Measurements from ENCODE around the gene CREB3L4. TPM values are rescaled to one million over a fixed set of nuclear protein-coding genes. Genes with fewer than 3 reads are reported as not detected.

CREB3L4 gene
- total RNA-seq, 1 experiment from 2014 or later = 9.0 TPM

DNA sequence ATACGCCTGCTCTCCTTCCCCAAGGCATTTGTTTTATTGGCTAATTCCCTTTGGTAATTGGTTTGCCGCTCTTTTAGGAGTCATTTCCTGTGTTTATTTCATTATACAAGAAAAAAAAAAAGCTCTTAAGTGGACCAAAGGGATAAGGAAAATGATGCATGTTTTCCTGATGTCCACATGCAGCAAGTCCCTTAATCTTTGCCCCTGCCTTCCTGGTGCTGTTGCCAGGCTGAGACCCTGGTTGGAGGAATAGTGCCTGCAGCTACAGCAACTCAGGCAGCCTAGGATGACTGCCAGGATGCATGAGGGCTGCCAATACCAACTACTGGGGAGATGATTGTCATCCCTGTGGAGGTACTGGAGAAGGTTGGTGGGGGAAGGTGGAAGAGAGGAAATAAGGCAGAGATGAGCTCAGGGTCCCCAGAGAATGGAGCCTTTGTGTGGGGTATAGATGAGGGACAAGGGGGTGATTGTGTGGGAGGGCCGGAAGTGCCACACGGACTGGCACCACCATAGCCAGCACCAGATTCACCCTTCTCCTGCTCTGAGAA lies 38.8 kb upstream of the CREB3L4 start:
- intact Hi-C loops (cut with micrococcal nuclease; ENCODE audit: unreplicated experiment) = no loop called here
- Histone ChIP-seq H3K27me3 (replicated peaks; ENCODE audit: control insufficient read depth, insufficient read depth, low read length) (no peaks in the 10 kb centered on the region), H3K36me3 (ENCODE audit: control insufficient read depth, insufficient read depth, low read length) (no peaks in the 10 kb centered on the region; the same call in none of the 2 replicates), H3K4me1 (peaks cover 4% of the 10 kb centered on the region), H3K9me3 (no peaks in the 10 kb centered on the region), H3K4me3 (ENCODE audit: low read depth, low read length) (no peak overlapping the region)
- Mint-ChIP-seq H3K27me3 (ENCODE audit: insufficient read depth, unreplicated experiment) (no peaks in the 10 kb centered on the region), H3K4me3 (ENCODE audit: unreplicated experiment) (no peak overlapping the region), H3K9me3 (ENCODE audit: unreplicated experiment) (no peaks in the 10 kb centered on the region), H3K36me3 (ENCODE audit: insufficient read depth, unreplicated experiment) (peaks cover 9% of the 10 kb centered on the region), H3K4me1 (ENCODE audit: low read depth, unreplicated experiment) (no peaks in the 10 kb centered on the region), H3K27ac (ENCODE audit: unreplicated experiment) (peak overlapping the region; percentile 10)
- ChIA-PET POLR2A (no interaction called here), CTCF (interaction anchor here (0.5 kb wide), 1 partner anchor 120 kb away, joined by 8 read pairs; no protein-coding TSS in a partner anchor)
- peak in 1 of 2 experiments; percentile 10 for DNase-seq
- BruUV-seq (replicated peaks) = no TSS peak
- TF ChIP-seq, protein P1, sequence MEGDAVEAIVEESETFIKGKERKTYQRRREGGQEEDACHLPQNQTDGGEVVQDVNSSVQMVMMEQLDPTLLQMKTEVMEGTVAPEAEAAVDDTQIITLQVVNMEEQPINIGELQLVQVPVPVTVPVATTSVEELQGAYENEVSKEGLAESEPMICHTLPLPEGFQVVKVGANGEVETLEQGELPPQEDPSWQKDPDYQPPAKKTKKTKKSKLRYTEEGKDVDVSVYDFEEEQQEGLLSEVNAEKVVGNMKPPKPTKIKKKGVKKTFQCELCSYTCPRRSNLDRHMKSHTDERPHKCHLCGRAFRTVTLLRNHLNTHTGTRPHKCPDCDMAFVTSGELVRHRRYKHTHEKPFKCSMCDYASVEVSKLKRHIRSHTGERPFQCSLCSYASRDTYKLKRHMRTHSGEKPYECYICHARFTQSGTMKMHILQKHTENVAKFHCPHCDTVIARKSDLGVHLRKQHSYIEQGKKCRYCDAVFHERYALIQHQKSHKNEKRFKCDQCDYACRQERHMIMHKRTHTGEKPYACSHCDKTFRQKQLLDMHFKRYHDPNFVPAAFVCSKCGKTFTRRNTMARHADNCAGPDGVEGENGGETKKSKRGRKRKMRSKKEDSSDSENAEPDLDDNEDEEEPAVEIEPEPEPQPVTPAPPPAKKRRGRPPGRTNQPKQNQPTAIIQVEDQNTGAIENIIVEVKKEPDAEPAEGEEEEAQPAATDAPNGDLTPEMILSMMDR (IDR thresholded peaks at IDR 0.05; ENCODE audit: insufficient read depth in 1 of 2, low read depth in 1 of 2, low read length in 1 of 2, severe bottlenecking in 1 of 2, unreplicated experiment in 1 of 2) = no peak

DNA sequence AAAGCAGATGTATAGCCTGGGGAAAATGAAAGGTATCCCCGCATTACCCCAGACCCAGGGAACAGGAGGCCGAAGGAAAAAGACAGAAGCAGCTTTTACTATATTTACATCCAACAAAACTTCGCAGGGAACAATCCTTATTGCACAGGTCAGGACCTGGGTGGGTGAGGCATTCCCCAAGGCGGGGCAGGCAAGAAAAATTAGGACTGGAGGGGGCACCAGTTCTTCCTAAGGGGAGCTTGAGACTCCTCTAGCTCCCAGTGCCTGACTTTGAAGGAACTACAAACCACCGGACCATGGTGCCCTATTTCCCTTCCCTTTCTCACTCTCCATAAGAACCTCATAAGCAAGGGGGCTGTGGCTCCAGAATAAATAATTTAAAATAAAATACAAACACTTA lies 38.3 kb upstream of the CREB3L4 start:
- ChIA-PET POLR2A (no interaction called here), CTCF (no interaction called here)
- no peaks in the 10 kb centered on the region for H3K9me3 ChIP-seq
- Mint-ChIP-seq H3K27ac (ENCODE audit: unreplicated experiment) (peak overlapping the region; percentile 10), H3K4me3 (ENCODE audit: unreplicated experiment) (no peak overlapping the region), H3K9me3 (ENCODE audit: unreplicated experiment) (no peaks in the 10 kb centered on the region), H3K4me1 (ENCODE audit: low read depth, unreplicated experiment) (no peaks in the 10 kb centered on the region), H3K36me3 (ENCODE audit: insufficient read depth, unreplicated experiment) (peaks cover 14% of the 10 kb centered on the region), H3K27me3 (ENCODE audit: insufficient read depth, unreplicated experiment) (no peaks in the 10 kb centered on the region)
- H3K4me3 ChIP-seq (ENCODE audit: low read depth, low read length) = no peak overlapping the region
- no TSS peak for BruUV-seq (replicated peaks)
- H3K4me1 ChIP-seq = no peaks in the 10 kb centered on the region
- H3K36me3 ChIP-seq (ENCODE audit: control insufficient read depth, insufficient read depth, low read length) = no peaks in the 10 kb centered on the region; the same call in none of the 2 replicates
- peak in 1 of 2 experiments; percentile 0 for DNase-seq
- TF ChIP-seq, protein P1 (IDR thresholded peaks at IDR 0.05; ENCODE audit: insufficient read depth in 1 of 2, low read depth in 1 of 2, low read length in 1 of 2, severe bottlenecking in 1 of 2, unreplicated experiment in 1 of 2) = no peak
- intact Hi-C loops (cut with micrococcal nuclease; ENCODE audit: unreplicated experiment) = no loop called here
- H3K27me3 ChIP-seq (replicated peaks; ENCODE audit: control insufficient read depth, insufficient read depth, low read length) = no peaks in the 10 kb centered on the region

DNA sequence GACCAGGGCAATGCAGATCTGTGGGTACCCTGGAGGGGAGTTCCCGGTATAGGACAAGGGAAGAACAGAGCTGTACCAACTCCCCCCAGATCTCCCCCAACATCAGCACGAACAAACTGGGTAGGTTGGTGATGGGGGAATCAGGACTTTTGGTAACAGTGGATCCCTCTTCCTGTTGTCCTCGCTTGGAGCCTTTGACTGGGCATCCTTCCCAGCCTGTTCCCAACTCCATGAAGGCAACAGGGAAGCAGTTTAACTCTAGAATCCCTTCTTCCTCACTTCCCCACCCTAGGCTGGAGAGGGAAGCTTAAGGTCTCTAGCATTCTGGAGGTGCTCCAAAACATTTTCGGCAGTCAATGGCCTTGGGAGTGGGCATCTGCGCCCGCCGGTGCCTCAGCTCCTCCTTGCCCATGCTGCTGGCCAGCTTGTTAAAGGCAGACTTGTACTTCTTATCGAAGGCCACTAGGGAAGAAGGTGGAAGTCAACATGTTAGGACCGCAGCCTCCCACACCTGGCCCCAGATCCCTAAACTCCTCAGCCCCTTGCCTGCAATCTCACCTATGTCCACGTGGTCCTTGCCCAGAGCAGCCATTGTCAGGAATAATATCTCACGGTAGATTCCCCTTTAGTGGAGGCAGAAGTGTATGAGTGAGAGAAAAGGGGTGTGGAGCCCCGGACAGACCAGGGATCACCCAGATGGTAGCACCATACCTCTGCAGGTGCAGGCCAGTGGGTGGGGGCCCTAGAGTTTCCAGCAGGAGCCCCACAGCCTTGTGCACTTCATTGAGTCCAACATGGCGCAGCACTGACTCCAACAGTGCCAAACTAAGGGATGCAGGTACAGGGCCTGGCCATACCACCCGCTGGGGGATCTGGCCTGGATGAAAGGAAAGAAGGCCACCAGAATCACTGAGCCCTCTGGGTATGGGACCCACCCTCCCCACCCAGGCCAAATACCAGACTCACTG lies 37.4 kb upstream of the CREB3L4 start:
- Mint-ChIP-seq H3K36me3 (ENCODE audit: insufficient read depth, unreplicated experiment) (peaks cover 22% of the 10 kb centered on the region), H3K9me3 (ENCODE audit: unreplicated experiment) (no peaks in the 10 kb centered on the region), H3K27ac (ENCODE audit: unreplicated experiment) (no peak overlapping the region), H3K4me1 (ENCODE audit: low read depth, unreplicated experiment) (no peaks in the 10 kb centered on the region), H3K4me3 (ENCODE audit: unreplicated experiment) (no peak overlapping the region), H3K27me3 (ENCODE audit: insufficient read depth, unreplicated experiment) (no peaks in the 10 kb centered on the region)
- peak in 1 of 2 experiments; percentile 29 for DNase-seq
- intact Hi-C loops (cut with micrococcal nuclease; ENCODE audit: unreplicated experiment) = no loop called here
- no peak overlapping the region for H3K4me3 ChIP-seq (ENCODE audit: low read depth, low read length)
- H3K27me3 ChIP-seq (replicated peaks; ENCODE audit: control insufficient read depth, insufficient read depth, low read length) = no peaks in the 10 kb centered on the region
- no peaks in the 10 kb centered on the region for H3K4me1 ChIP-seq
- TF ChIP-seq, protein P1 (IDR thresholded peaks at IDR 0.05; ENCODE audit: insufficient read depth in 1 of 2, low read depth in 1 of 2, low read length in 1 of 2, severe bottlenecking in 1 of 2, unreplicated experiment in 1 of 2) = no peak
- BruUV-seq (replicated peaks) = no TSS peak
- POLR2A ChIA-PET = no interaction called here
- CTCF ChIA-PET = no interaction called here
- H3K36me3 ChIP-seq (ENCODE audit: control insufficient read depth, insufficient read depth, low read length) = no peaks in the 10 kb centered on the region; the same call in none of the 2 replicates
- H3K9me3 ChIP-seq = no peaks in the 10 kb centered on the region
